ENCODE measurements around the gene RAB6C. TPM values are rescaled to one million over a fixed set of nuclear protein-coding genes. Genes with fewer than 3 reads are reported as not detected.

RAB6C gene
- total and polyA plus RNA-seq, 2 experiments from 2014 or later = not detected

GRCh38 chr2:129934044-129934822, 45.2 kb upstream of the RAB6C start (continued):
- no peak for TF ChIP-seq POLR2AphosphoS5 (IDR thresholded peaks at IDR 0.05; ENCODE audit: low read depth)
- no peak for TF ChIP-seq ZNF331 (CRISPR knock-in tag; IDR thresholded peaks at IDR 0.05; ENCODE audit: low read depth)
- no peak for TF ChIP-seq ZNF114 (CRISPR knock-in tag; IDR thresholded peaks at IDR 0.05)
- TF ChIP-seq JUNB (IDR thresholded peaks at IDR 0.05; ENCODE audit: unreplicated experiment) = no peak
- TF ChIP-seq, protein P1, sequence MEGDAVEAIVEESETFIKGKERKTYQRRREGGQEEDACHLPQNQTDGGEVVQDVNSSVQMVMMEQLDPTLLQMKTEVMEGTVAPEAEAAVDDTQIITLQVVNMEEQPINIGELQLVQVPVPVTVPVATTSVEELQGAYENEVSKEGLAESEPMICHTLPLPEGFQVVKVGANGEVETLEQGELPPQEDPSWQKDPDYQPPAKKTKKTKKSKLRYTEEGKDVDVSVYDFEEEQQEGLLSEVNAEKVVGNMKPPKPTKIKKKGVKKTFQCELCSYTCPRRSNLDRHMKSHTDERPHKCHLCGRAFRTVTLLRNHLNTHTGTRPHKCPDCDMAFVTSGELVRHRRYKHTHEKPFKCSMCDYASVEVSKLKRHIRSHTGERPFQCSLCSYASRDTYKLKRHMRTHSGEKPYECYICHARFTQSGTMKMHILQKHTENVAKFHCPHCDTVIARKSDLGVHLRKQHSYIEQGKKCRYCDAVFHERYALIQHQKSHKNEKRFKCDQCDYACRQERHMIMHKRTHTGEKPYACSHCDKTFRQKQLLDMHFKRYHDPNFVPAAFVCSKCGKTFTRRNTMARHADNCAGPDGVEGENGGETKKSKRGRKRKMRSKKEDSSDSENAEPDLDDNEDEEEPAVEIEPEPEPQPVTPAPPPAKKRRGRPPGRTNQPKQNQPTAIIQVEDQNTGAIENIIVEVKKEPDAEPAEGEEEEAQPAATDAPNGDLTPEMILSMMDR (conservative IDR thresholded peaks at IDR 0.05; ENCODE audit: low read depth in 2 of 2) = no peak
- TF ChIP-seq STAT1 (IDR thresholded peaks at IDR 0.05; ENCODE audit: unreplicated experiment) = no peak

GRCh38 chr2:129935118-129935517, 44.3 kb upstream of the RAB6C start:
- peaks cover 17% of the 10 kb centered on the region for H3K27me3 Mint-ChIP-seq (ENCODE audit: insufficient read depth, low read depth, poor library complexity)
- H3F3A ChIP-seq (replicated peaks; ENCODE audit: low read depth) = no peaks in the 10 kb centered on the region
- H3K27me3 ChIP-seq (ENCODE audit: insufficient read depth) = peaks cover 14% of the 10 kb centered on the region
- H3K9me3 Mint-ChIP-seq = no peaks in the 10 kb centered on the region
- H4K20me1 ChIP-seq (replicated peaks; ENCODE audit: insufficient read depth) = no peaks in the 10 kb centered on the region
- H3K27ac ChIP-seq (ENCODE audit: low read depth) = no peak overlapping the region
- H3K27ac Mint-ChIP-seq = no peak overlapping the region
- H3K79me2 ChIP-seq (replicated peaks; ENCODE audit: insufficient read depth) = no peaks in the 10 kb centered on the region
- no peak overlapping the region for H3K4me3 ChIP-seq
- H3K36me3 ChIP-seq (ENCODE audit: insufficient read depth) = no peaks in the 10 kb centered on the region
- H3K4me1 Mint-ChIP-seq = peaks cover 17% of the 10 kb centered on the region
- H3K36me3 Mint-ChIP-seq (ENCODE audit: low read depth) = no peaks in the 10 kb centered on the region; the same call in 2 of the 3 replicates
- peaks cover 3% of the 10 kb centered on the region; the same call in 1 of the 2 replicates for H3K4me1 ChIP-seq (ENCODE audit: insufficient read depth)
- no peak overlapping the region for H3K4me3 Mint-ChIP-seq
- H3K9me2 ChIP-seq (ENCODE audit: insufficient read depth) = no peaks in the 10 kb centered on the region
- ATAC-seq = peak; percentile 14; the same call in 2 of the 3 replicates
- DNase-seq (ENCODE audit: low spot score) = peak; percentile 69
- no peak overlapping the region for H2AFZ ChIP-seq
- H3K4me2 ChIP-seq = peak overlapping the region; percentile 80; the same call in 1 of the 2 replicates
- no peak for TF ChIP-seq ZNF331 (CRISPR knock-in tag; IDR thresholded peaks at IDR 0.05; ENCODE audit: low read depth)
- no peak for TF ChIP-seq STAT1 (IDR thresholded peaks at IDR 0.05; ENCODE audit: unreplicated experiment)
- no peak for TF ChIP-seq POLR2AphosphoS5 (IDR thresholded peaks at IDR 0.05; ENCODE audit: low read depth)
- TF ChIP-seq REST (IDR thresholded peaks at IDR 0.05; ENCODE audit: unreplicated experiment) = no peak
